Neural progenitor cell (in vitro differentiated cells): ENCODE data around the gene PROSER3. TPM values are rescaled to one million over a fixed set of nuclear protein-coding genes. Genes with fewer than 3 reads are reported as not detected.

Experiments
- DNase-seq: peaks from one replicate; pipeline ENCODE4 v3.0.0-alpha.2; 2016; ENCODE audit warnings: low spot score
- H2AFZ ChIP-seq: fragments of 200-600 bp; sonication (generic); replicated peaks from 2 replicates; pipeline ENCODE4 v1.6.1; 2016; ENCODE audit warnings: antibody characterized with exemption
- H3F3A ChIP-seq: fragments of 200-600 bp; sonication (generic); 2 replicates; pipeline ENCODE4 v1.6.1; 2016; ENCODE audit warnings: antibody characterized with exemption, low read depth
- H3K27ac ChIP-seq: fragments of 200-600 bp; sonication (generic); 2 replicates; pipeline ENCODE4 v1.5.1; 2016; ENCODE audit warnings: mild to moderate bottlenecking
- H3K27me3 ChIP-seq: fragments of 200-600 bp; sonication (generic); 2 replicates; pipeline ENCODE4 v1.6.1; 2016; ENCODE audit warnings: mild to moderate bottlenecking, moderate library complexity
- H3K36me3 ChIP-seq: fragments of 200-600 bp; sonication (generic); 2 replicates; pipeline ENCODE4 v1.5.1; 2016
- H3K4me1 ChIP-seq: fragments of 200-600 bp; sonication (generic); 2 replicates; pipeline ENCODE4 v1.6.1; 2016; ENCODE audit warnings: mixed run types
- H3K4me2 ChIP-seq: fragments of 200-600 bp; sonication (generic); 2 replicates; pipeline ENCODE4 v1.6.1; 2016
- H3K4me3 ChIP-seq: fragments of 200-600 bp; sonication (generic); 2 replicates; pipeline ENCODE4 v1.5.1; 2016
- H3K79me2 ChIP-seq: fragments of 200-600 bp; sonication (generic); 2 replicates; pipeline ENCODE4 v1.6.1; 2016; ENCODE audit warnings: low read depth
- H3K9ac ChIP-seq: fragments of 200-600 bp; sonication (generic); 2 replicates; pipeline ENCODE4 v1.6.1; 2016
- H3K9me3 ChIP-seq: fragments of 200-600 bp; sonication (generic); 2 replicates; pipeline ENCODE4 v1.5.1; 2016; ENCODE audit warnings: low read depth
- H4K20me1 ChIP-seq: fragments of 200-600 bp; sonication (generic); 2 replicates; pipeline ENCODE4 v1.6.1; 2016; ENCODE audit warnings: low read depth
- H3K27ac Mint-ChIP-seq: 3 replicates; pipeline ENCODE4 v1.8.0; 2021; ENCODE audit warnings: mixed read lengths
- H3K27me3 Mint-ChIP-seq: 2 replicates; pipeline ENCODE4 v1.8.0; 2022; ENCODE audit warnings: low read depth, mild to moderate bottlenecking, inconsistent platforms, moderate library complexity, mixed read lengths; ENCODE audit not compliant: insufficient read depth
- H3K36me3 Mint-ChIP-seq: 3 replicates; pipeline ENCODE4 v1.8.0; 2021; ENCODE audit warnings: mixed read lengths
- H3K4me1 Mint-ChIP-seq: 3 replicates; pipeline ENCODE4 v1.8.0; 2021; ENCODE audit warnings: mixed read lengths
- H3K4me3 Mint-ChIP-seq: 3 replicates; pipeline ENCODE4 v1.8.0; 2021; ENCODE audit warnings: mild to moderate bottlenecking, moderate library complexity, mixed read lengths
- H3K9me3 Mint-ChIP-seq: 3 replicates; pipeline ENCODE4 v1.8.0; 2020; ENCODE audit warnings: mixed read lengths
- EZH2 ChIP-seq: fragments of 200-600 bp; sonication (generic); IDR thresholded peaks from 2 replicates; pipeline ENCODE4 v1.6.1; 2017; ENCODE audit warnings: antibody characterized with exemption, mild to moderate bottlenecking, moderate library complexity
- EZH2phosphoT487 ChIP-seq: fragments of 200-600 bp; sonication (generic); IDR thresholded peaks from 2 replicates; pipeline ENCODE4 v1.6.1; 2017; ENCODE audit warnings: antibody characterized with exemption
- total RNA-seq: library from RNA; depleted of rRNA; stranded (reverse); fragments of >200 nt; gene quantifications from 2 replicates; pipeline ENCODE4 v1.2.3, GENCODE V29; 2015; ENCODE audit warnings: low replicate concordance
- TF ChIP-seq, protein P1 (sequence below): fragments of 200-600 bp; sonication (generic); IDR thresholded peaks from 2 replicates; pipeline ENCODE4 v1.5.1; 2017; ENCODE audit warnings: antibody characterized with exemption, mild to moderate bottlenecking

The PROSER3 gene
- total RNA-seq, 1 donor from 2014 or later: 7.1 TPM

DNA sequence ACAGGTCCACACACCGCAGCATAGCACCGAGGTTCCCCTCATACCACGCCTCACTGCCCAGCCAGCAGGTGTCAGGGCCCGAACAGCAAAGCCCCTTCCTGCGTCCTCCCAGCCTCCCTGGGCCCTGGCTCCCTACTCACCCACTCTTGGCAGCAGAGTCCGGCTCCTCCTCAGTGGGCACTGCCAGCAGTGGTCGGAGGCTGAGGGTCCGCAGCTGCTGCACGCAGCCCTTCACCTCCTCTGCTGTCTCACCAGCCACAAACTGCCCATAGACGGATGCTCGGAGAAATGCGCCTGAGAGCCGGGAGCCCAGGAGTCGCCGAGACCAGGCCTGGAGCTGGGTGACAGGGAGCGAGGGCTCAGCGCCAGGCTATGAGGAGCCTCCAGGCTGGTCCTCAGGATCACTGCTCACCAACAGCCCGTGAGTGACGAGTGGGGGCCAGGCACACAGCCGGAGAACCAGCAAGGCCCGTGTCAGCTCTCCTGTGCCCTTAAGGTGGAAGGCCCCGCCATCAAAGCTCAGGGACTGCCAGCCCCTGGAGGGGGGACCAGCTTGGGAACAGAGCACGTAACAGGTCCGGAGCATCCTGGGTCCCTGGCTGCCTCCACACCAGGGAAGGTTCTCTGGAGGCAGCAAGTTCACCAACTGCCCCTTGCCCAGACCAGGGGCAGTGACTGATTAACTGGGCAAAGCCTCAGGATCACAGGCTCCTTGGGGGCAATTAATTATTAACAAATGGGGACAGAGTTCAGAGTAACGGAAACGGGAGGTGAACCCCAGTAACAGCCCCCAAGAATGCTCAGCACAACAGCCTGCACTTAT is 54.5 kb downstream of the PROSER3 start, which contains the start of gene PRODH2:
Gene PRODH2, minus strand, starts transcription at position 626 of the 823 bp plus-strand sequence. Its CDS starts 40 bp downstream, at position 586.
- Histone ChIP-seq H3K4me2 (no peak within 1 kb of the TSS), H3K27me3 (no peaks in the 10 kb centered on the region), H3K36me3 (no peaks in the 10 kb centered on the region), H3F3A (no peaks in the 10 kb centered on the region), H3K27ac (no peak within 1 kb of the TSS), H3K4me1 (no peaks in the 10 kb centered on the region), H2AFZ (no peak within 1 kb of the TSS), H3K4me3 (no peak within 1 kb of the TSS), H3K9me3 (no peaks in the 10 kb centered on the region), H4K20me1 (no peaks in the 10 kb centered on the region), H3K9ac (no peak within 1 kb of the TSS), H3K79me2 (no peaks in the 10 kb centered on the region)
- Mint-ChIP-seq H3K36me3 (no peaks in the 10 kb centered on the region), H3K4me3 (no peak within 1 kb of the TSS), H3K27me3 (peaks cover 17% of the 10 kb centered on the region), H3K4me1 (no peaks in the 10 kb centered on the region), H3K9me3 (no peaks in the 10 kb centered on the region), H3K27ac (no peak within 1 kb of the TSS)
- TF ChIP-seq EZH2: no peak
- TF ChIP-seq, protein P1, sequence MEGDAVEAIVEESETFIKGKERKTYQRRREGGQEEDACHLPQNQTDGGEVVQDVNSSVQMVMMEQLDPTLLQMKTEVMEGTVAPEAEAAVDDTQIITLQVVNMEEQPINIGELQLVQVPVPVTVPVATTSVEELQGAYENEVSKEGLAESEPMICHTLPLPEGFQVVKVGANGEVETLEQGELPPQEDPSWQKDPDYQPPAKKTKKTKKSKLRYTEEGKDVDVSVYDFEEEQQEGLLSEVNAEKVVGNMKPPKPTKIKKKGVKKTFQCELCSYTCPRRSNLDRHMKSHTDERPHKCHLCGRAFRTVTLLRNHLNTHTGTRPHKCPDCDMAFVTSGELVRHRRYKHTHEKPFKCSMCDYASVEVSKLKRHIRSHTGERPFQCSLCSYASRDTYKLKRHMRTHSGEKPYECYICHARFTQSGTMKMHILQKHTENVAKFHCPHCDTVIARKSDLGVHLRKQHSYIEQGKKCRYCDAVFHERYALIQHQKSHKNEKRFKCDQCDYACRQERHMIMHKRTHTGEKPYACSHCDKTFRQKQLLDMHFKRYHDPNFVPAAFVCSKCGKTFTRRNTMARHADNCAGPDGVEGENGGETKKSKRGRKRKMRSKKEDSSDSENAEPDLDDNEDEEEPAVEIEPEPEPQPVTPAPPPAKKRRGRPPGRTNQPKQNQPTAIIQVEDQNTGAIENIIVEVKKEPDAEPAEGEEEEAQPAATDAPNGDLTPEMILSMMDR: no peak
- TF ChIP-seq EZH2phosphoT487: no peak
- DNase-seq: no peak

DNA sequence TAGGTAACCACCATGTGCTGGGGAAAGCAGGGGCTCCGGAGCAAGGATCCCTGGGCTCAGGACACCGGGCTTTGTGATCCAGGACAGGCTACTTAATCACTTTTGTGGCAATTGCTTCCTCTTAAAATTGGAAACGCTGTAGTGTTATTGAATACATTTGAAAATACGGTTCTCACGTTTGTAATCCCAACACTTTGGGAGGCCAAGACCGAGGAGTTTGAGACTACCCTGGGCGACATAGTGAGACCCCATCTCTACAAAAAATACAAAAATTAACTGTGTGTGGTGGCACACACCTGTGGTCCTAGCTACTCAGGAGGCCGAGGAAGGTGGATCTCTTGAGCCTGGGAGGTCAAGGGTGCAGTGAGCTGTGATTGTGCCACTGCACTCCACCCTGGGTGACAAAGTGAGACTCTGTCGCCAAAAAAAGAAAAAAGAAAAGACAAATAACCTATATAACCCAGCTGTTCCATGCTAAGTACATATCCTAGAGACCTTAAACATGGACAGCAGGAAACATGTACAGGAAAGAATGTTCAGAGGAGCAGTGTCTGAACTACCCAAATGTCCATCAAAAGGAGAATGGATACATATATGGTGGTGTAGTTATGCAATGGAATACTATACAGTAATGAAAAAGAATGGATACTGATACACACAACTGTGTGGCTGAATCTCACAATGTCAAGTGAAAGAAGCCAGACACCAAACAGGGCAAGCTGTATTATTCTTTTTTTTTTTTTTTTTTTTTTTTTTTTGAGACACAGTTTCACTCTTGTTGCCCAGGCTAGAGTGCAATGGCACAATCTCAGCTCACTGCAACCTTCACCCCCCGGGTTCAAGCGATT is 55.3 kb downstream of the PROSER3 start:
- H3K36me3 Mint-ChIP-seq: no peaks in the 10 kb centered on the region
- H3K27me3 Mint-ChIP-seq: peaks cover 15% of the 10 kb centered on the region
- no peak for DNase-seq
- no peaks in the 10 kb centered on the region for H3K9me3 ChIP-seq
- no peak overlapping the region for H2AFZ ChIP-seq
- no peak overlapping the region for H3K4me3 ChIP-seq
- no peaks in the 10 kb centered on the region for H3K79me2 ChIP-seq
- H4K20me1 ChIP-seq: no peaks in the 10 kb centered on the region
- no peak overlapping the region for H3K4me3 Mint-ChIP-seq
- H3K4me1 ChIP-seq: no peaks in the 10 kb centered on the region
- H3K27ac ChIP-seq: no peak overlapping the region
- H3K4me2 ChIP-seq: no peak overlapping the region
- no peaks in the 10 kb centered on the region for H3F3A ChIP-seq
- no peak overlapping the region for H3K9ac ChIP-seq
- no peak for TF ChIP-seq EZH2phosphoT487
- TF ChIP-seq, protein P1: no peak
- TF ChIP-seq EZH2: no peak
- no peaks in the 10 kb centered on the region for H3K36me3 ChIP-seq
- H3K27me3 ChIP-seq: no peaks in the 10 kb centered on the region
- H3K27ac Mint-ChIP-seq: no peak overlapping the region
- no peaks in the 10 kb centered on the region for H3K9me3 Mint-ChIP-seq
- no peaks in the 10 kb centered on the region for H3K4me1 Mint-ChIP-seq

DNA sequence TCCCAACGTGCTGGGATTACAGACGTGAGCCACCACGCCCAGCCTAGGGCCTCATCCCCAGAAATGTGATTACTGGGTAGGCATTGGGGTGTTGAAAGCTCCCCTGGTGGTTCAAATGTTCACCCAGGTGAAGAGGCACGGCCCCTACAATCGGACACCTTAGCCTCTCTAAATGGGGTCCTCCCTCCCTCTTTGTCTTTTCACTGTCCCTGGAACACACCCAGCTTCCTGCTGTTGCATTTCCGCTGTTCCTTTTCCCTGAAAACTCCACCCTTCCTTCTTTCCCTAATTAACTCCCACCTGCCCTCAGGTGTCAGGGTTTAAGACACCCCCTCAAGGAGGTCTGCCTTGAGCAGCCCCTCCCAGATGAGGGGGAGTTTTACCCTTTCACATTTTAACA is 58.3 kb downstream of the PROSER3 start:
- no peaks in the 10 kb centered on the region for H3K36me3 Mint-ChIP-seq
- TF ChIP-seq EZH2: no peak
- TF ChIP-seq, protein P1: no peak
- TF ChIP-seq EZH2phosphoT487: no peak
- H3K9ac ChIP-seq: no peak overlapping the region
- no peak for DNase-seq
- H3K4me2 ChIP-seq: no peak overlapping the region
- H3K27me3 Mint-ChIP-seq: peaks cover 19% of the 10 kb centered on the region
- H3K27ac ChIP-seq: no peak overlapping the region
- H3K36me3 ChIP-seq: no peaks in the 10 kb centered on the region
- H3K4me3 ChIP-seq: no peak overlapping the region
- no peaks in the 10 kb centered on the region for H3K79me2 ChIP-seq
- no peak overlapping the region for H3K4me3 Mint-ChIP-seq
- H4K20me1 ChIP-seq: no peaks in the 10 kb centered on the region
- H3K27me3 ChIP-seq: no peaks in the 10 kb centered on the region
- peaks cover 3% of the 10 kb centered on the region for H3F3A ChIP-seq
- no peaks in the 10 kb centered on the region for H3K9me3 ChIP-seq
- no peak overlapping the region for H3K27ac Mint-ChIP-seq
- no peaks in the 10 kb centered on the region for H3K9me3 Mint-ChIP-seq
- H2AFZ ChIP-seq: no peak overlapping the region
- peaks cover 2% of the 10 kb centered on the region for H3K4me1 ChIP-seq
- H3K4me1 Mint-ChIP-seq: peaks cover 5% of the 10 kb centered on the region
